Measurements from ENCODE around the gene PTGIR.

DNA sequence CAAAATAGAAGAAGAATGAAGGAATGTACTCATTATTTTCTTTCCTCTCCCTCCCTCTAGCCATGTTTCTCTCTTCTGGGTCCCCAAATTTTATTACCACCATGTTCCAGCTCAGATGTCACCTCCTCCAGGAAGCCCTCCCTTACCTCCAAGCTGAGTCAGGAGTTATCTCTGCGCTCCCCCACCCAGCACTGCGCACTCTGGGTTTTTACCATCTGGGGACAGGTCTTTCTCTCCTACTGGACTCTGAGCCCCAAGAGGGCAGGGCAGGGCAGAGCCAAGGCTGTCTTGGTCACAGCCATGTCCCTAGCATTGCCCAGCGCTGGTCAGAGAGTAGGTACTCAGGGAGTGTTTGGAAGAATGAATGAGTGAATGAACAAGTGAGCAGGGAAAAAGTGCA is 8.2 kb upstream of the PTGIR start:
- TF ChIP-seq, protein P1, sequence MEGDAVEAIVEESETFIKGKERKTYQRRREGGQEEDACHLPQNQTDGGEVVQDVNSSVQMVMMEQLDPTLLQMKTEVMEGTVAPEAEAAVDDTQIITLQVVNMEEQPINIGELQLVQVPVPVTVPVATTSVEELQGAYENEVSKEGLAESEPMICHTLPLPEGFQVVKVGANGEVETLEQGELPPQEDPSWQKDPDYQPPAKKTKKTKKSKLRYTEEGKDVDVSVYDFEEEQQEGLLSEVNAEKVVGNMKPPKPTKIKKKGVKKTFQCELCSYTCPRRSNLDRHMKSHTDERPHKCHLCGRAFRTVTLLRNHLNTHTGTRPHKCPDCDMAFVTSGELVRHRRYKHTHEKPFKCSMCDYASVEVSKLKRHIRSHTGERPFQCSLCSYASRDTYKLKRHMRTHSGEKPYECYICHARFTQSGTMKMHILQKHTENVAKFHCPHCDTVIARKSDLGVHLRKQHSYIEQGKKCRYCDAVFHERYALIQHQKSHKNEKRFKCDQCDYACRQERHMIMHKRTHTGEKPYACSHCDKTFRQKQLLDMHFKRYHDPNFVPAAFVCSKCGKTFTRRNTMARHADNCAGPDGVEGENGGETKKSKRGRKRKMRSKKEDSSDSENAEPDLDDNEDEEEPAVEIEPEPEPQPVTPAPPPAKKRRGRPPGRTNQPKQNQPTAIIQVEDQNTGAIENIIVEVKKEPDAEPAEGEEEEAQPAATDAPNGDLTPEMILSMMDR (conservative IDR thresholded peaks at IDR 0.05 in 1 of 2, IDR thresholded peaks at IDR 0.05 in 1 of 2; ENCODE audit: extremely low read depth in 1 of 2, insufficient read depth in 1 of 2, low read depth in 1 of 2, low read length in 2 of 2): no peak
- no peak for TF ChIP-seq EZH2 (IDR thresholded peaks at IDR 0.05; ENCODE audit: borderline replicate concordance, low read length)
